Esophagus muscularis mucosa (tissue), 4 donors: Measurements from ENCODE around the gene TRAK1. TPM values are rescaled to one million over a fixed set of nuclear protein-coding genes. Genes with fewer than 3 reads are reported as not detected.

ENCODE experiments used
- DNase-seq: peaks from one replicate; pipeline ENCODE4 v3.0.0-alpha.2; 2017; ENCODE audit errors: extremely low spot score
- H3K27ac ChIP-seq, 4 donors: fragments of 200-600 bp; sonication (generic); replicated peaks in 1 of 4; 1 replicate in 3 of 4; 2 replicates in 1 of 4; pipeline ENCODE4 v1.5.1; 2016 to 2019; ENCODE audit warnings: mild to moderate bottlenecking in 1 of 4
- H3K27me3 ChIP-seq, 4 donors: fragments of 200-600 bp; sonication (generic); one replicate each; pipeline versions ENCODE4 v1.5.1 to v1.6.0; 2016 to 2019
- H3K36me3 ChIP-seq, 4 donors: fragments of 200-600 bp; sonication (generic); one replicate each; pipeline ENCODE4 v1.5.1; 2016 to 2019
- H3K4me1 ChIP-seq, 4 donors: fragments of 200-600 bp; sonication (generic); one replicate each; pipeline ENCODE4 v1.5.1; 2016 to 2019
- H3K4me3 ChIP-seq, 4 donors: fragments of 200-600 bp; sonication (generic); 1 replicate in 2 of 4; 2 replicates in 2 of 4; pipeline ENCODE4 v1.5.1; 2016 to 2019; ENCODE audit warnings: mild to moderate bottlenecking in 4 of 4, moderate library complexity in 1 of 4
- H3K9me3 ChIP-seq, 4 donors: fragments of 200-600 bp; sonication (generic); 1 replicate in 3 of 4; 2 replicates in 1 of 4; pipeline ENCODE4 v1.5.1; 2016 to 2019
- EP300 ChIP-seq: sonication (generic); formaldehyde crosslinking; IDR thresholded peaks from one replicate; pipeline ENCODE4 v1.6.1; 2017; ENCODE audit warnings: antibody characterized with exemption
- POLR2A ChIP-seq: fragments of 450-650 bp; IDR thresholded peaks from one replicate; pipeline ENCODE4 v1.6.1; 2017; ENCODE audit warnings: antibody characterized with exemption, moderate library complexity, mild to moderate bottlenecking, low read depth
- POLR2AphosphoS5 ChIP-seq, 2 donors: sonication (generic); formaldehyde crosslinking; IDR thresholded peaks; one replicate each; pipeline ENCODE4 v1.6.1; 2017; ENCODE audit warnings: antibody characterized with exemption in 2 of 2
- WGBS: methylation state at CpG from one replicate; pipeline ENCODE4 v1.1.5; 2018; 5-methylcytosine and 5-hydroxymethylcytosine counted together
- intact Hi-C: fragments of 100-400 bp; cut with DNase I; formaldehyde crosslinking; loops from one replicate; pipeline ENCODE4 v1.15.1; 2023
- total RNA-seq, 4 donors: library from RNA; depleted of rRNA; stranded (reverse); fragments of >200 nt; gene quantifications; one replicate each; pipeline versions ENCODE4 v1.1.0 to v1.2.1, GENCODE V29; 2016
- TF ChIP-seq, protein P1 (sequence below), 3 experiments: fragments of 200-600 bp in 2 of 3; fragments of 450-650 bp in 1 of 3; sonication (generic) in 2 of 3; IDR thresholded peaks; one replicate each; pipeline ENCODE4 v1.5.1; 2017 to 2019; ENCODE audit warnings: antibody characterized with exemption in 3 of 3, mild to moderate bottlenecking in 2 of 3, moderate library complexity in 1 of 3

TRAK1 gene
- total RNA-seq, 4 donors from 2014 or later = 45.7 to 74.8 (median 57.7) TPM

GRCh38 chr3:42180901-42181300, 89.7 kb downstream of the TRAK1 start:
- no peak for DNase-seq
- 97% methylated on average over 8 of the region's 8 CpGs for WGBS
- Histone ChIP-seq H3K27ac (no peak overlapping the region), H3K4me3 (no peak overlapping the region), H3K27me3 (no peaks in the 10 kb centered on the region), H3K36me3 (peaks cover 0 to 19% (median 6%) of the 10 kb centered on the region in 4 donors), H3K9me3 (no peaks in the 10 kb centered on the region), H3K4me1 (peaks cover 20 to 71% (median 28%) of the 10 kb centered on the region in 4 donors)
- intact Hi-C loops = no loop called here
- no peak for TF ChIP-seq POLR2AphosphoS5 (IDR thresholded peaks at IDR 0.05)
- TF ChIP-seq POLR2A = no peak
- no peak for TF ChIP-seq EP300
- TF ChIP-seq, protein P1, sequence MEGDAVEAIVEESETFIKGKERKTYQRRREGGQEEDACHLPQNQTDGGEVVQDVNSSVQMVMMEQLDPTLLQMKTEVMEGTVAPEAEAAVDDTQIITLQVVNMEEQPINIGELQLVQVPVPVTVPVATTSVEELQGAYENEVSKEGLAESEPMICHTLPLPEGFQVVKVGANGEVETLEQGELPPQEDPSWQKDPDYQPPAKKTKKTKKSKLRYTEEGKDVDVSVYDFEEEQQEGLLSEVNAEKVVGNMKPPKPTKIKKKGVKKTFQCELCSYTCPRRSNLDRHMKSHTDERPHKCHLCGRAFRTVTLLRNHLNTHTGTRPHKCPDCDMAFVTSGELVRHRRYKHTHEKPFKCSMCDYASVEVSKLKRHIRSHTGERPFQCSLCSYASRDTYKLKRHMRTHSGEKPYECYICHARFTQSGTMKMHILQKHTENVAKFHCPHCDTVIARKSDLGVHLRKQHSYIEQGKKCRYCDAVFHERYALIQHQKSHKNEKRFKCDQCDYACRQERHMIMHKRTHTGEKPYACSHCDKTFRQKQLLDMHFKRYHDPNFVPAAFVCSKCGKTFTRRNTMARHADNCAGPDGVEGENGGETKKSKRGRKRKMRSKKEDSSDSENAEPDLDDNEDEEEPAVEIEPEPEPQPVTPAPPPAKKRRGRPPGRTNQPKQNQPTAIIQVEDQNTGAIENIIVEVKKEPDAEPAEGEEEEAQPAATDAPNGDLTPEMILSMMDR (IDR thresholded peaks at IDR 0.05) = no peak

DNA sequence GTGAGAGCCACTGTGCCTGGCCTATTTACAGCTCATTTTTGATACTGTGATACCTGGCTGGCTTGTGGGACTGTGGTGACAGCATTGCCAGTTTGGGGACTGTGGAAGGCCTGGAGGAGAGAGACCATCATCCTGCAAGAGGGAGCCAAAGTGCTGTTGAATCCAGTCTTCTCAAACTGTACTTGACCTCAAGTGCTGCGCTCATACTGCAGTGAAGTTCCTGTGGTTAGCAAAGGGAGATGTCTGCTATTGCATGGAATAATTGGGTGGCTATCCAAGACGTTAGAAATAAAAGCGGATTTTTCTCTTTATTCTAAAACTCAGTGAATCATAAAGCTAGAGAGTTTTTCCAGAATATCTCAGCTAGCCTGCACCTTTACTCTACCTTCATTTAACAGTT, 91.4 kb downstream of the TRAK1 start:
- intact Hi-C loops = no loop called here
- Histone ChIP-seq H3K27ac (no peak overlapping the region), H3K4me3 (no peak overlapping the region), H3K27me3 (no peaks in the 10 kb centered on the region), H3K36me3 (peaks cover 0 to 16% (median 6%) of the 10 kb centered on the region in 4 donors), H3K9me3 (no peaks in the 10 kb centered on the region), H3K4me1 (peaks cover 20 to 71% (median 26%) of the 10 kb centered on the region in 4 donors)
- 48% methylated on average over 3 of the region's 3 CpGs for WGBS
- TF ChIP-seq POLR2AphosphoS5 (IDR thresholded peaks at IDR 0.05) (no peak), POLR2A (no peak), EP300 (no peak)
- TF ChIP-seq, protein P1 (IDR thresholded peaks at IDR 0.05) = no peak
- DNase-seq = no peak

DNA sequence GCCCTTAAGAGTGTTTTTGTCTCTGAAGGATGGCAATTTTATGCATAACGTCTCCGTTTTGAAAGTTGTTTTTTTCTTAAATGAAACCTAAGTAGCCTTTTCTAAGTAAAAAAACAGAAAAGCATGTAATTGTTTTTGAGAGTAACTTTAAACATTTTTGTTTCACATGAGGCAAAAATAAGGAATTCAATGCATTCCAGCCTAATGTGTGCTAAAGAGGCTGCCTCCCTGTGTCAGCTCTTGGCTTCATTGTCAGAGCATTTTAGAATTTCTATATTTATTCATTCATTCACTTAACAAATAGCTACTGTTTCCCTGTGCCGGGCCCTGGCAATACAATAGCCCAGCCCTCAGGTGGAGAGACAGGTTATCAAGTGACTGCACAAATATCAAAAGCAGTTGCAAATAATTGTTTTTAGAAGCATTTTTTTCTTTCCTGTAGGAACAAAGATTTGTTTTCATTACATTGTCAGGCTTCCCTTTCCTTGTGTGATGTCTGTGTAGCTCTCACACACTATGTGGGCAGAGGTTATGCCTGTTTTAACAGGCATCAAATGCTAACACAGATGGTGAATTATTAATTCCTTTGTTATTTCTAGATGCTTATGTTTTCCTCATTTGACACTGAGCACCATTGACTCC, 93.0 kb downstream of the TRAK1 start:
- peaks cover 11 to 71% (median 20%) of the 10 kb centered on the region in 4 donors for H3K4me1 ChIP-seq
- no peak for DNase-seq
- H3K9me3 ChIP-seq = no peaks in the 10 kb centered on the region
- 73% methylated on average over 3 of the region's 3 CpGs for WGBS
- no peaks in the 10 kb centered on the region for H3K27me3 ChIP-seq
- peak overlapping the region in 1 of 4 donors; percentile 13 for H3K27ac ChIP-seq
- TF ChIP-seq POLR2AphosphoS5 (IDR thresholded peaks at IDR 0.05) = no peak
- TF ChIP-seq, protein P1 (IDR thresholded peaks at IDR 0.05) = no peak
- TF ChIP-seq EP300 = no peak
- TF ChIP-seq POLR2A = no peak
- H3K36me3 ChIP-seq = peaks cover 0 to 22% (median 15%) of the 10 kb centered on the region in 4 donors
- intact Hi-C loops = no loop called here
- H3K4me3 ChIP-seq = no peak overlapping the region

DNA sequence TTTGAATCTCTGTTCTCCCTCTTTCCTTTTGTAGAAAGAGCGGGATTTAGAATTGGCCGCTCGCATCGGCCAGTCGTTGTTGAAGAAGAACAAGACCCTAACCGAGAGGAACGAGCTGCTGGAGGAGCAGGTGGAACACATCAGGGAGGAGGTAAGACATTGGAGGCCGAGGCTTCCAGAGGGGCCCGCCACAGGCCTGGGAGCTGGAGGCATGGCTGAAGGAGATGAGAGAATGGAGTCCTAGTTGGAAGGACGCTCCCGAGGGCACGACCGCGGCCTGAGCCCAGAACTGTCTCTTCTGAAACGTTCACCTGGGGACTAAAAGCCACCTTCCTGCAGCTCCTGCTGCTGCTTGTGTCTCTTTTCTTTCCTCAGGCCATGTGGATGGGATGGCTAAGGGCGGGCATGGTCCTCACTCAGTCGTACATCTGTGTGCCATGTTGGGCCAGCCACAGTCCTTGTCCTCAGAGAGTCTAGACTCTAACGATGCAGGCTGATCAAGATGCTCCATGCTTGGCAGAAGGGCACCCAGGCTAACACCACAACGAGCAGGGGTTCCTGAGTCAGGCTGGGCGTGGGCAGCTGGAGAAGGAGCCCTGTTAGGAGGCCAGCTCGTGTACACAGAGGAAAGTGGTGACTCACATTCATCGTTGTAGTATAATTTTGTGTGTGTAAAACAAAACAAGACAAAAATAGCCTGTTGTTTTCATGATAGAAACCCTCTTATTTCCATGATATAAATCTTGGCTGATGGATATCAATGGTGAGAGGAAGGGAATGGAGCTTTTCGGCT, 93.7 kb downstream of the TRAK1 start:
- Histone ChIP-seq H3K27me3 (no peaks in the 10 kb centered on the region), H3K4me1 (peaks cover 8 to 71% (median 18%) of the 10 kb centered on the region in 4 donors), H3K27ac (peak overlapping the region in 1 of 4 donors; percentile 27), H3K9me3 (no peaks in the 10 kb centered on the region), H3K36me3 (peaks cover 0 to 27% (median 19%) of the 10 kb centered on the region in 4 donors), H3K4me3 (no peak overlapping the region)
- WGBS = 81% methylated on average over 23 of the region's 23 CpGs
- DNase-seq = no peak
- intact Hi-C loops = no loop called here
- TF ChIP-seq POLR2A (no peak), EP300 (no peak), POLR2AphosphoS5 (IDR thresholded peaks at IDR 0.05) (no peak)
- TF ChIP-seq, protein P1 (IDR thresholded peaks at IDR 0.05) = no peak
